ENCODE measurements around the gene CLCN1. TPM values are rescaled to one million over a fixed set of nuclear protein-coding genes. Genes with fewer than 3 reads are reported as not detected.

CLCN1 gene
- total and polyA plus RNA-seq, 2 donors from 2014 or later = 0.35 TPM; not detected in 1

GRCh38 chr7:143388051-143388450, 72.1 kb downstream of the CLCN1 start:
- H3K9ac ChIP-seq (ENCODE audit: low read length in 3 of 3) = no peak overlapping the region
- H3K36me3 ChIP-seq (ENCODE audit: control insufficient read depth in 2 of 3, insufficient read depth in 3 of 3, low read length in 3 of 3) = peaks cover 3 to 15% (median 8%) of the 10 kb centered on the region in 3 donors
- H3K27me3 ChIP-seq (ENCODE audit: control insufficient read depth, insufficient read depth, low read length) = no peaks in the 10 kb centered on the region
- peaks cover 0 to 33% (median 12%) of the 10 kb centered on the region in 3 donors for H3K4me1 ChIP-seq (ENCODE audit: control insufficient read depth in 2 of 3, insufficient read depth in 2 of 3, low read depth in 1 of 3, low read length in 3 of 3)
- no peak overlapping the region for H3K27ac ChIP-seq (ENCODE audit: low read depth in 2 of 2, low read length in 2 of 2)
- H3K4me3 ChIP-seq (ENCODE audit: low read length in 3 of 3) = no peak overlapping the region
- DNase-seq = peak in 1 of 5 donors; percentile 56
- TF ChIP-seq CTCF (IDR thresholded peaks at IDR 0.05; ENCODE audit: borderline replicate concordance, extremely low read depth, insufficient read depth) = no peak
- no peak for FAIRE-seq
- H3K9me3 ChIP-seq (ENCODE audit: control insufficient read depth in 2 of 3, insufficient read depth in 1 of 3, low read length in 3 of 3) = no peaks in the 10 kb centered on the region
- intact Hi-C loops (cut with DNase I) = no loop called here

- Histone ChIP-seq H3K4me3 (ENCODE audit: low read length in 3 of 3) (no peak overlapping the region), H3K36me3 (ENCODE audit: control insufficient read depth in 2 of 3, insufficient read depth in 3 of 3, low read length in 3 of 3) (peaks cover 3 to 13% (median 8%) of the 10 kb centered on the region in 3 donors), H3K4me1 (ENCODE audit: control insufficient read depth in 2 of 3, insufficient read depth in 2 of 3, low read depth in 1 of 3, low read length in 3 of 3) (peaks cover 0 to 35% (median 10%) of the 10 kb centered on the region in 3 donors), H3K27me3 (ENCODE audit: control insufficient read depth, insufficient read depth, low read length) (no peaks in the 10 kb centered on the region), H3K27ac (ENCODE audit: low read depth in 2 of 2, low read length in 2 of 2) (no peak overlapping the region), H3K9ac (ENCODE audit: low read length in 3 of 3) (no peak overlapping the region), H3K9me3 (ENCODE audit: control insufficient read depth in 2 of 3, insufficient read depth in 1 of 3, low read length in 3 of 3) (no peaks in the 10 kb centered on the region)
- intact Hi-C loops (cut with DNase I) = no loop called here
- no peak for FAIRE-seq
- peak in 1 of 5 donors; percentile 60 for DNase-seq
- TF ChIP-seq CTCF (IDR thresholded peaks at IDR 0.05; ENCODE audit: borderline replicate concordance, extremely low read depth, insufficient read depth) = no peak
Measured at GRCh38 chr7:143388491-143389101, 72.7 kb downstream of the CLCN1 start.

- Histone ChIP-seq H3K27ac (ENCODE audit: low read depth in 2 of 2, low read length in 2 of 2) (no peak overlapping the region), H3K4me1 (ENCODE audit: control insufficient read depth in 2 of 3, insufficient read depth in 2 of 3, low read depth in 1 of 3, low read length in 3 of 3) (peaks cover 0 to 29% (median 8%) of the 10 kb centered on the region in 3 donors)
Measured at GRCh38 chr7:143389316-143390103, 73.6 kb downstream of the CLCN1 start.

More at GRCh38 chr7:143389316-143390103, 73.6 kb downstream of the CLCN1 start:
- Histone ChIP-seq H3K27me3 (ENCODE audit: control insufficient read depth, insufficient read depth, low read length) (no peaks in the 10 kb centered on the region), H3K9ac (ENCODE audit: low read length in 3 of 3) (no peak overlapping the region), H3K36me3 (ENCODE audit: control insufficient read depth in 2 of 3, insufficient read depth in 3 of 3, low read length in 3 of 3) (peaks cover 3 to 11% (median 8%) of the 10 kb centered on the region in 3 donors), H3K4me3 (ENCODE audit: low read length in 3 of 3) (no peak overlapping the region), H3K9me3 (ENCODE audit: control insufficient read depth in 2 of 3, insufficient read depth in 1 of 3, low read length in 3 of 3) (no peaks in the 10 kb centered on the region)
- intact Hi-C loops (cut with DNase I) = no loop called here
- TF ChIP-seq CTCF (IDR thresholded peaks at IDR 0.05; ENCODE audit: borderline replicate concordance, extremely low read depth, insufficient read depth) = no peak
- DNase-seq = peak in 1 of 5 donors; percentile 74
- FAIRE-seq = no peak

Measured in kidney (tissue), 14 donors.